Ureter (tissue), 1 donor: Measurements from ENCODE around the gene STXBP4. TPM values are rescaled to one million over a fixed set of nuclear protein-coding genes. Genes with fewer than 3 reads are reported as not detected.

Experiments
- DNase-seq: peaks from one replicate; pipeline ENCODE4 v3.0.0-alpha.2; 2020; ENCODE audit warnings: low spot score
- total RNA-seq: library from RNA; stranded (reverse); gene quantifications from one replicate; pipeline ENCODE4 v1.2.4, GENCODE V29; 2023
- donor health status: DM: yes; HTN: yes; CAD: no.

The STXBP4 gene
- 19.3 TPM for total RNA-seq

DNA sequence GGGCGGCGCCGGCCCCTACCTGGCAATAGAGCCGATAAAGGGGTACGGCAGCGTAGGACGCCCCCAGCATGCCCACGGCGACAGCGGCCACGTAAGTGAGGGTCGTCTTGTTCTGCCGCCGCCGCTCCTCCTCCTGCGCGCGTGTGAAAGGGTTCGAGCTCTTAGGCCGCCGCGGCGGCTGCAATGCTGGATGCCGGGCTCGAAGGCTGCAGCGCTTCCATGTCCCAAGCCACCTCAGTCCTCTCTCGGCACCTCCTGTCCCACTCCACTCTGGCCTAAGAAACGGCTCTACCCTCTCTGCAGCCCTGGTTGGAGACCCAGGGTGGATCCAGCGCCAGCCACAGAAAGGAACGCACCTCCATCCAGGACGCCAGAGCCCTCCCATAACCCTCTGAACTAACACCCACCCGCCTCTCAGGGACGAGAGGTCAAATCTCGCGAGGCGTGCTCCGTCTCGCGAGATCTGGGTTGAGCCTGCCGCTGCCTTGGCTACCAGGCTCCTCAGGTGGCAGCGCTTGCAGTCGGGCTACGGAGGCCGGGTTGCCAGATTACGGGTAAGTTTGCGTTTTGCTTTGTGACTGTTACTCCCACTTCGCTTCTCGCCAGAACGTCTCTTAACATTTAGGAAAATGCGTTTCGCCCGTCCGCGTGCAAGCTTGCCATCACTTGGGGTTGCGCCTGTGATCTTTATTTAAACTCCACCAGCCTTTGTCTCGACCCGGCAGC is at the start of gene STXBP4, which contains the start of gene COX11:
TSS of gene STXBP4 (plus strand) at position 504 of the 726 bp plus-strand sequence. CDS start 17,455 bp downstream, outside the sequence.
TSS of gene COX11 (minus strand) at position 393 of the 726 bp plus-strand sequence. CDS start at position 385, 8 bp downstream.
- DNase-seq, result peak; percentile 96

- no peak for DNase-seq
Observed at GRCh38 chr17:54919425-54919824, 49.1 kb upstream of the STXBP4 start.

DNA sequence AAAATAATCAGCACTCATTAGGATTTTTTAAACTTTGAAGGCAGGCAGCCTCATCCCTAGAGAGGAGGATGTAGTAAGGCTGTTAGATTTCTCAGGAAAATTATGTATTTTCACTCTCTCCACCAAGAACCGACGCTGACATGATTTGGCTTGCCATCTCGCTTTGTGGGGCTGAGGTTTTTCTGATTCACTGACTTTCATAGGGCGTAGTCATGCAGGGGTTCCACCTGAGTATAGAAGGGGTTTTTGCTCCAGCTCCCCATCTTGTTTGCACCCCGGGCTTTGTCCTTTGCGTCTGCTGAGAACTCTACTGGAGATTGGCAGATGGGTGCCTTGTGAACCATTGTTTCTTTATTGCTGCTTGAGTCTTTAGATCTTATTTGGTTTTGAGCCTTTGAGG is 47.7 kb upstream of the STXBP4 start:
- DNase-seq, result no peak

GRCh38 chr17:54924405-54924804 is 44.2 kb upstream of the STXBP4 start:
- DNase-seq, result no peak

DNA sequence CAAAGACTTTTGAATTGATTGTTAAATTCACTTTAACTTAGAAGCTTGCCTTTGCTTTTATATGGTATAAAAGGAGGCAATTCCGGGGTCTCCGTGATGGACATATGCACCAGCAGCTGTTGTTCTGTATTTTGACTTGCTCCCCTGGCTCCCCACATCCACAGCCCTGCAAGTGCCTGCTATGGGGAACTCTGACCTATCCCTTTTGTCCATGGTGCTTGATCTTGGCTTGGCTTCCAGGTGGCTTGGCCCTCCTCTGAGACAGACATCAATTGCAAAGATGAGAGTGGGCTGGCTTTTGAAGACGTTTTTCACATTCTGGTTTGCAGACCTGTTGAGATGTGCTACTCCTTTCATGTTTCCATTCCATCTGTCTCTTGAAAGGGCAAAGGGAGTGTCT is 41.0 kb upstream of the STXBP4 start:
- DNase-seq, result no peak

DNA sequence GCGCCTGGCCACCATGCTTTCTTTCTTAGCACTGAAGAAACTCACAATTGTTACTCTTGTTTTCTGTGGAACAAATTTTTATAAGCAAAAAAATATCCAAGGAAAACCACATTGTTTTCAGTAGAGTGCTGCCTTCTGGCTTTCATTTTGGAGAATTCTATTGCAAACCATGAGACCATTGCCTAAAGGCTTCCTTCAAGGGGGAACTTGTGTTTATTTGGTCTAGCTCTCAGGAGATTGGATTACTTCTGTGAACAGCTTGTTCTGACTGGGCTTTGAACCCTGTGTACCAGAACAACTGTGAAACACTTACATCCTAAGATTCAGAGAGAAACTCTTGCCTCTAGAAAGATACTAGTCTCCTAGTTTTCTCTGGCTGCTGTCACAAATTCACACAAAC is 35.9 kb upstream of the STXBP4 start:
- DNase-seq, result no peak

DNA sequence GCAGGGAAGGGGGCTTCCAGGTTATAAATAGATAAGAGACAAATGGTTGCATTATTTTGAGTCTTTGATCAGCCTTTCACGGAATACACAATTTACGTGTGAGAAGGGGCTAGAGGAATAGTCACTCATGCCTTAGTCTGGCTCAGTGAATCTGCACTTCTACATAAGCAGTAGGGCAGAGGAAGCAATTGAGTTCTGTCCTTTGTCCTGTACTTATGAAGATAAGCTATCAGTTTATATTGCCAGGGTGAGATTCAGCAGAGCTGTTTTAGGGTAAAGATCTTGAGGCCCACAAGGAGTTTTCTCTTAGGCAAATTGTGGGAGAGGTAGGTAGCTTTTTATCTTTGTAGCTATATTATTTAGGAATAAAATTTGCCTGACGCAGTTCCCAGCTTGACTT is 34.6 kb upstream of the STXBP4 start:
- DNase-seq, result no peak

DNA sequence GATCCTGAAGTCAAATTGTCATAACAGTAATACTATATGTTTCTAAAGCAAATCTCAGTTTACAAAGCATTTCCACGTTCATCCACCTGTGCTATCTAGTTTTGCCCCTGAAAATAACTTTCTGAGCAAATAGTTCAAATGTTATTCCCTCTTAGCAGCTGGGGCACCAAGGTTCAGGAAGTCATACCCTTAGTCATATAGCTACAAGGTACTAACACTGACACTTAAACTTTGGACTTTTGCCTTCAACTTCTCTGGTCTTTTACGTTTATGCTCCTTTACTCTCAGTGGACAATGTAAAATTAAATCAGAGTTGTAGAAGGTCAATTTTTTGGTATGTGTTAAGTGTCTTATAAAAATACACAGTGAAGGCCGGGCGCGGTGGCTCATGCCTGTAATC is 33.1 kb upstream of the STXBP4 start:
- DNase-seq, result no peak

GRCh38 chr17:54937018-54937417 is 31.5 kb upstream of the STXBP4 start:
- no peak for DNase-seq

GRCh38 chr17:54937426-54937825 is 31.1 kb upstream of the STXBP4 start:
- DNase-seq, result no peak

DNA sequence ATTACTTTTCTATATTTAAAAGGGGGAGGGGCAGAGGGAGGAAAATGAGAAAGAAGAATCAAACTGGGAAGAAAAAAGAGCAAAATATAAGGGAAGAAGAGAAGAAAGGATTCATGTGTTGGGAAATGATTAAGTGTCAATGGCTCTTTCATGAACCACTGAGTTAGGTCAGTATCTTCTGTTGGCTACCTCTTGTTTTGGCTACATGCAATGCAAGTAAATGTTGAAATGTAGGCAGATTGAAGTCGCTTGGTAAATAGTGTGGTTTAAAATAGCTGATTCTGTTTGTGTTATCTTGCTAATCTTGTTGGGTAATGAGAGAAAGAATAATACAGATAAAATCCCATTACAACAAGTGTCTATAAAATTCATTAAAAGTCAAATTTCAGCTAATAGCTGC is 27.3 kb upstream of the STXBP4 start:
- DNase-seq, result no peak

DNA sequence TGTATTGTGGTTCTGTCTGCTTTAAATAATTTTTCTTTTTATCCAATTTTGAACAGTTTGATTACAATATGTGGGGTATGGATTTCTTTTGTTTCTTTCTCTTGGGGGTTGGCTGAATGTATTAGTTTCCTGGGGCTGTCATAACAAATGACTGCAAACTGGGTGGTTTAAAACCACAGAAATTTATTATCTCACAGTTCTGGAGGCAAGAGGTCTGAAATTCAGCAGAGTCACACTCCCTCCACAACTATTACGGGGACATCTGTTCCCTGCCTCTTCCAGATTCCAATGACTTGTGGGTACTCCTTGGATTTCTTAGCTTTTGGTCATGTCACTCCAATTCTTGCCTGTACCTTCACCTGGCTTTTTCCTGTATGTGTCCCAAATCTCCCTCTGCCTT is 23.8 kb upstream of the STXBP4 start:
- no peak for DNase-seq

DNA sequence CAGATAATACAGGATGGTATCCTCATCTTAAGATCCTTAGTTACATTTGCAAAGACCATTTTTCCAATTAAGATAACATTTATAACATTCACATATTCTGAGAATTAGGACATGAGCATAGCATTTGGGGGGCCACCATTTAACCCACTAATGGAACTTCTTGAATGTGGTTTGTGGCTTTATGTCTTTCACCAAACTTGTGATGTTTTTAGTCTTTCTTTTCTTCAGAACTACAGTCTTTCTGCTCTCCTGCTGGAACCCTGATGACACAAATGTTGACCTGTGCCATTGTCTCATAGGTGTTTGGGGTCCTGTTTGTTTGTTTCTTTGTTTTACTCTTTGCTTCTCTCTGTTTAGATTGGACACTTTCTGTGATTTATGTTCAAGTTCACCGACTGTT is 23.3 kb upstream of the STXBP4 start:
- no peak for DNase-seq

GRCh38 chr17:54945671-54946070 is 22.9 kb upstream of the STXBP4 start:
- DNase-seq, result no peak

- DNase-seq, result no peak
Observed at GRCh38 chr17:54947396-54947795, 21.2 kb upstream of the STXBP4 start.

DNA sequence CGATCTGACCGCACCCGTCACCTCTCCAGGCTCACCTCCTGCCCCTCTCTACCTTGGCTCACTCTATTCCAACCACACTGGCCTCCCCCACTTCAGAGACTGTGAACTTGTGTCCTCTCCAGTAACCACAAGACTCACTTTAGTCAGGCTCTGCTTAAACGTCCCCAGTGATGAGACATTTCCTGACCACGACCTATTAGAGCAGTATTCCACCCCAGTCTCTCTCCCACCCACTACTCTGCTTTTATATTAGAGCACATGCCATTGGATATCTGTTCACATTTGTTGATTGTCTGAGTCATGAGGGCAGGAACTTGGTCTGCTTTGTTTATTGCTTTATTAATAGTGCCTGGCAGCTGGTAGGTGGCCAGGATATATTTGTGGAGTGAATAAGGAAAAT is 20.2 kb upstream of the STXBP4 start:
- DNase-seq, result no peak

GRCh38 chr17:54950116-54950515 is 18.4 kb upstream of the STXBP4 start:
- DNase-seq, result no peak

DNA sequence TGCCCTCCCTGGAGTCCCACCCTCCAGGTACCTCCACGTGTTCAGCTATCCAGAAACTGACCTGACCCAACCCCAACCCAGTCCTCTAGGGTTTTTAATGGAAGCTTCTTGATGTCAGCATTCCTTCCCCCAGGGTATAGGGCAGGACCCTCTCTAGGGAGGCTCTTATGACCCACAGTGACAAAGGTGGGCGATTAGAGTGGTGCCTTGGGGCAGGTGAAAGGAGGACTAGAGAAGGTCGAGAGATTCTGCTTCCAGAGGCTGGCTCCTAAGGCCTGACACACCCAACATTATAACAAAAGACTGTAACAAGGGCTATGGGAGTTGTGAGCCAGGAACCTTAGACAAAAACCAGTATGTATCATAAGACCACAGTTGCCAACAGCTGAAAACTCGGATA is 17.3 kb upstream of the STXBP4 start:
- no peak for DNase-seq

GRCh38 chr17:54956791-54957190 is 11.8 kb upstream of the STXBP4 start:
- no peak for DNase-seq

DNA sequence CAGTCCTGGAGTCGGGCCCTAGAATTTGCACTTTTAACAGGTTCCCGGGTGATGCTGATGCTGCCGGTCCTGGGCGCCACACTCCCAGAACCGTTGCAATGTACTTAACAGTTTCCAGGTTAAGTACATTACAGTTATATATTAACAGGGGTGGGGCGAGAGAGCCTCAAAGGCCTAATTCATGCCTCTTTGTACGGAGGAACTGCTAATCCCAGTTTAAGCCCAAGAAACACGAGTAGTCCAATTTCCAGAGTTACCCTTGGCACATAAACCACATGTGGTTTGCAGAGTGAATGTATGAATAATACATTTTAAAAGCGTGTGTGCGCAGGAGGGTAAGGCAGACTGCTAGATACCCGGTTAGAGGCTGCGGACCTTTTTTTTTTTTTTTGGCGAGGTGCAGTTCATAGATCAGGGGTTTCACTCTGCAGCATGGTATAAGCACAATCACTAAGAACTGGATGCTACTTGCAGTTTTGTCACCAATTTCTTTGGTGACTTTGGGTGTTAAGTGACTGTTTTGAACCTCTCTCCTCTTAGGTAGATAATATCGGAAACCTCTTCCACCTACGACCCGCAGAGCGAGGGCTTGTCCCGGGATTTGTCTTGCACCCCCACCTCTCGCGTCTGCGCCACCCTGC is 824 bp upstream of the STXBP4 start:
- no peak for DNase-seq

DNA sequence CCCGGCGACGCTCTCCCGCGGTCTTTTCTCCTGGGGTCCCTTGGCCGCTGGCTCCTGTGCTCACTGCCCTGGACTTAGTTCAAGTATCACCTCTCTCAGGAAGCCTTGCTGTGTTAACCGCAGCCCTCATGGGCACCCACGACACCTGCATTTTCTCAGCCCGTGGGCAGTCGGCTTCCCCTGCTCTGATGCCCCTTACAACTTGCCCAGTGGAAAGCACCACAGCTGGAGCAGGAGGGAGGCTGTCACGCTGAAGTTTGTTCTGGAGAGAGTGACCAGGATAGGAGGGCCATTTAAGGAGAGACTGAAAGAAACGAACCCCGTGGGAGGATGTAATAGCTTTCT is 395 bp downstream of the STXBP4 start:
- no peak for DNase-seq

DNA sequence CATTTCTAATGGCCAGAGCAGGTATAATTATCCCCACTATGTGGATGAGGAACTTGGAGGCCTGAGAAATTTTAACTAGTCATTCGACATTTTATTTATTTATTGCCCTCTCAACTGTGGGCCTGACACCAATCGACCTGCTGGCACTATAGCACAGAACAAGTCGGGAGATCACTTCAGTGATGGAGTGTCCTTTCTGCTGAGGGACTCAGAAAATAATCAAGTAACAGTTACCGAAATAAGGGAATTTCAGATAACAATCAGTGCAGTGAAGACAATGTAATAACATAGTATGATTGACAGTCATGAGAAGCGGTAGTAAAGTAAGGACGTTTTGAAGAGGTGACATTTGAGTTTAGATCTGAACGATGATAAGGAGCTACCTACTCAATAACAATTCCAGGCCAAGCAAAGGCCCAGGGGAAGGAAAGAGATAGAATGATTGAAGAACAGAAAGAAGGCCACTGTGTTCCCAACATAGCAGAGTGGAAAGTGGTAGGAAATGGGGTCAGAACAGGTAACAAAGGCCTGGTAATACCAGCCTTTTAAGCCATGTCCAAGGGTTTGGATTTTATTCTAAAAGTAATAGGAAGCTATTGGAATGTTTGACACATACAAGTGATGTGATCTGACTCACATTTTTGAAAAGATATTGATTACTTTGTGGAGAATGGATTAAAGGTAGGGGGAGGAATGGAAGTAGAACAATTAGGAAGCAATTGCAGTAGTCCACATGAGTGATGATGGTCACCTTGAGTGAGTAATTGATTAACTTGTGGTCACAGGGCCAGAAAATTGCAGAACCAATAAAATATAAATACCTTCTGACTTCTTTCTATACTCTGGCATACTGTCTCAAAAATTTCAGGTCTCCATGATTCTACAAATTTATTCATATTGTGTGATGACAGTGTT is 1.4 kb downstream of the STXBP4 start:
- no peak for DNase-seq

DNA sequence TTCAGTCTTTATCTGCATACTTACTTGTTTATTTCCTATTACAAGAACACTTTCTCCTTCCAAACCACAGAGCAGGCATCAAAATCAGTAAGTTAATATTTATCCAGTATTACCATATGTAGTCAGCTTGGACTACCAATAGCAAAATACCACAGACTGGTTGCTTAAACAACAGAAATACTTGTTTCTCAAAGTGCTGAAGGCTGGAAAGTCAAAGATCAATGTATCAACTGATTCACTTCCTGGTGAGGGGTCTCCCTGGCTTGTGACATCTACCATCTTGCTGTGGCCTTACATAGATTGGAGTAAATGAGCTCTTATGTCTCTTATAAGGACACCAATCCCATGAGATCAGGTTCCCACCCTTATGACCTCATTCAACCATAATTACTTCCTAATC is 2.6 kb downstream of the STXBP4 start:
- DNase-seq, result no peak
